GM23338 (cell line): Measurements from ENCODE around the gene PNLIPRP2. TPM values are rescaled to one million over a fixed set of nuclear protein-coding genes. Genes with fewer than 3 reads are reported as not detected.

Experiments
- ATAC-seq: fragments of 200-7000 bp; cut with Tn5 transposase; 3 replicates; pipeline ENCODE4 v1.9.1; 2020
- DNase-seq: peaks from one replicate; pipeline ENCODE4 v3.0.0-alpha.2; 2015; ENCODE audit warnings: low spot score
- H2AFZ ChIP-seq: fragments of 200-600 bp; sonication (generic); 2 replicates; pipeline ENCODE4 v1.8.0; 2016; ENCODE audit warnings: antibody characterized with exemption, mild to moderate bottlenecking, moderate library complexity
- H3F3A ChIP-seq: fragments of 200-600 bp; sonication (generic); replicated peaks from 2 replicates; pipeline ENCODE4 v1.8.0; 2017; ENCODE audit warnings: antibody characterized with exemption, mixed run types, low read depth
- H3K27ac ChIP-seq: fragments of 200-600 bp; sonication (generic); 2 replicates; pipeline ENCODE4 v1.6.1; 2016; ENCODE audit warnings: low read depth
- H3K27me3 ChIP-seq: fragments of 200-600 bp; sonication (generic); 2 replicates; pipeline ENCODE4 v1.8.0; 2016; ENCODE audit warnings: mild to moderate bottlenecking, mixed run types, moderate library complexity; ENCODE audit not compliant: insufficient read depth
- H3K36me3 ChIP-seq: fragments of 200-600 bp; sonication (generic); 2 replicates; pipeline ENCODE4 v1.8.0; 2016; ENCODE audit warnings: mild to moderate bottlenecking; ENCODE audit not compliant: insufficient read depth
- H3K4me1 ChIP-seq: fragments of 200-600 bp; sonication (generic); 2 replicates; pipeline ENCODE4 v1.8.0; 2016; ENCODE audit warnings: mild to moderate bottlenecking, moderate library complexity; ENCODE audit not compliant: insufficient read depth
- H3K4me2 ChIP-seq: fragments of 200-600 bp; sonication (generic); 2 replicates; pipeline ENCODE4 v1.7.1; 2017; ENCODE audit warnings: mixed run types
- H3K4me3 ChIP-seq: fragments of 200-600 bp; sonication (generic); 2 replicates; pipeline ENCODE4 v1.6.1; 2016; ENCODE audit warnings: mixed run types
- H3K79me2 ChIP-seq: fragments of 200-600 bp; sonication (generic); replicated peaks from 2 replicates; pipeline ENCODE4 v1.8.0; 2017; ENCODE audit warnings: mild to moderate bottlenecking; ENCODE audit not compliant: insufficient read depth
- H3K9me2 ChIP-seq: fragments of 200-600 bp; sonication (generic); 2 replicates; pipeline ENCODE4 v1.8.0; 2017; ENCODE audit not compliant: insufficient read depth
- H4K20me1 ChIP-seq: fragments of 200-600 bp; sonication (generic); replicated peaks from 2 replicates; pipeline ENCODE4 v1.8.0; 2017; ENCODE audit warnings: mild to moderate bottlenecking; ENCODE audit not compliant: insufficient read depth
- H3K27ac Mint-ChIP-seq: 2 replicates; pipeline ENCODE4 v1.8.0; 2020; ENCODE audit warnings: inconsistent platforms, mild to moderate bottlenecking, moderate library complexity, mixed read lengths
- H3K27me3 Mint-ChIP-seq: 3 replicates; pipeline ENCODE4 v1.8.0; 2022; ENCODE audit warnings: low read depth, mild to moderate bottlenecking, moderate library complexity, mixed read lengths, inconsistent platforms; ENCODE audit not compliant: insufficient read depth, poor library complexity
- H3K36me3 Mint-ChIP-seq: 3 replicates; pipeline ENCODE4 v1.8.0; 2021; ENCODE audit warnings: low read depth, mild to moderate bottlenecking, inconsistent platforms, moderate library complexity, mixed read lengths
- H3K4me1 Mint-ChIP-seq: 3 replicates; pipeline ENCODE4 v1.8.0; 2020; ENCODE audit warnings: mild to moderate bottlenecking, inconsistent platforms, mixed read lengths
- H3K4me3 Mint-ChIP-seq: 3 replicates; pipeline ENCODE4 v1.8.0; 2021; ENCODE audit warnings: moderate library complexity, mild to moderate bottlenecking, inconsistent platforms, mixed read lengths
- H3K9me3 Mint-ChIP-seq: 3 replicates; pipeline ENCODE4 v1.8.0; 2020; ENCODE audit warnings: moderate library complexity, mild to moderate bottlenecking, inconsistent platforms, mixed read lengths
- EZH2phosphoT487 ChIP-seq: fragments of 200-600 bp; sonication (generic); IDR thresholded peaks from one replicate; pipeline ENCODE4 v1.8.1; 2018; ENCODE audit warnings: antibody characterized with exemption; ENCODE audit not compliant: unreplicated experiment
- NANOG ChIP-seq: IDR thresholded peaks from 2 replicates; pipeline ENCODE4 v1.6.1; 2016; ENCODE audit warnings: antibody characterized with exemption, borderline replicate concordance
- POLR2AphosphoS5 ChIP-seq: IDR thresholded peaks from 2 replicates; pipeline ENCODE4 v1.6.1; 2016; ENCODE audit warnings: antibody characterized with exemption, low read depth
- REST ChIP-seq: IDR thresholded peaks from one replicate; pipeline ENCODE4 v1.6.1; 2018; ENCODE audit warnings: antibody characterized with exemption; ENCODE audit not compliant: unreplicated experiment
- STAT1 ChIP-seq: IDR thresholded peaks from one replicate; pipeline ENCODE4 v1.6.1; 2016; ENCODE audit warnings: antibody characterized with exemption; ENCODE audit not compliant: unreplicated experiment
- ZNF331 ChIP-seq: fragments of 250-450 bp; sonication (Bioruptor Pico); IDR thresholded peaks from 2 replicates; pipeline ENCODE4 v1.5.0; 2020; ENCODE audit warnings: low read depth, mild to moderate bottlenecking, moderate library complexity
- ZNF462 ChIP-seq: fragments of 250-450 bp; sonication (Bioruptor Pico); IDR thresholded peaks from 2 replicates; pipeline ENCODE4 v1.5.0; 2020; ENCODE audit warnings: mild to moderate bottlenecking, moderate library complexity
- polyA plus RNA-seq: library from polyadenylated mRNA; unstranded; fragments of >200 nt; fragmentation: Nextera tagmentation; extraction: Ambion mirVana; gene quantifications from 2 replicates; pipeline ENCODE4 v1.2.1, GENCODE V29; 2016
- total RNA-seq: library from RNA; depleted of rRNA; stranded (reverse); fragments of >200 nt; shearing (Covaris generic); gene quantifications from 2 replicates; pipeline ENCODE4 v1.2.3, GENCODE V29; 2014
- TF ChIP-seq, protein P1 (sequence below), 2 experiments: fragments of 200-600 bp in 1 of 2; sonication (generic) in 1 of 2; conservative IDR thresholded peaks; 2 replicates each; pipeline versions ENCODE4 v1.5.1 to v1.6.1; 2016 to 2017; ENCODE audit warnings: antibody characterized with exemption in 2 of 2, low read depth in 2 of 2, mild to moderate bottlenecking in 2 of 2, moderate library complexity in 1 of 2

Gene PNLIPRP2
- total and polyA plus RNA-seq, 2 experiments from 2014 or later, result 0.24 TPM; not detected in 1

- Mint-ChIP-seq H3K36me3 (no peaks in the 10 kb centered on the region), H3K4me3 (no peak overlapping the region), H3K4me1 (0 out of 3 replicates have a peak, but pooled peaks cover 3% of the 10 kb centered on the region), H3K27me3 (peaks cover 13% of the 10 kb centered on the region), H3K27ac (no peak overlapping the region), H3K9me3 (peaks cover 6% of the 10 kb centered on the region; the same call in 1 of the 3 replicates)
- Histone ChIP-seq H3K27ac (no peak overlapping the region), H3K4me2 (no peak overlapping the region), H3K9me2 (peaks cover 6% of the 10 kb centered on the region; the same call in 1 of the 2 replicates), H2AFZ (no peak overlapping the region), H3K4me1 (no peaks in the 10 kb centered on the region), H3F3A (no peaks in the 10 kb centered on the region), H3K36me3 (no peaks in the 10 kb centered on the region), H3K79me2 (no peaks in the 10 kb centered on the region), H3K4me3 (no peak overlapping the region), H3K27me3 (peaks cover 14% of the 10 kb centered on the region; the same call in 1 of the 2 replicates), H4K20me1 (no peaks in the 10 kb centered on the region)
- ATAC-seq (no peak), DNase-seq (no peak)
- TF ChIP-seq ZNF331 (CRISPR knock-in tag) (no peak), REST (no peak), EZH2phosphoT487 (no peak), NANOG (no peak), POLR2AphosphoS5 (no peak)
- TF ChIP-seq, protein P1, sequence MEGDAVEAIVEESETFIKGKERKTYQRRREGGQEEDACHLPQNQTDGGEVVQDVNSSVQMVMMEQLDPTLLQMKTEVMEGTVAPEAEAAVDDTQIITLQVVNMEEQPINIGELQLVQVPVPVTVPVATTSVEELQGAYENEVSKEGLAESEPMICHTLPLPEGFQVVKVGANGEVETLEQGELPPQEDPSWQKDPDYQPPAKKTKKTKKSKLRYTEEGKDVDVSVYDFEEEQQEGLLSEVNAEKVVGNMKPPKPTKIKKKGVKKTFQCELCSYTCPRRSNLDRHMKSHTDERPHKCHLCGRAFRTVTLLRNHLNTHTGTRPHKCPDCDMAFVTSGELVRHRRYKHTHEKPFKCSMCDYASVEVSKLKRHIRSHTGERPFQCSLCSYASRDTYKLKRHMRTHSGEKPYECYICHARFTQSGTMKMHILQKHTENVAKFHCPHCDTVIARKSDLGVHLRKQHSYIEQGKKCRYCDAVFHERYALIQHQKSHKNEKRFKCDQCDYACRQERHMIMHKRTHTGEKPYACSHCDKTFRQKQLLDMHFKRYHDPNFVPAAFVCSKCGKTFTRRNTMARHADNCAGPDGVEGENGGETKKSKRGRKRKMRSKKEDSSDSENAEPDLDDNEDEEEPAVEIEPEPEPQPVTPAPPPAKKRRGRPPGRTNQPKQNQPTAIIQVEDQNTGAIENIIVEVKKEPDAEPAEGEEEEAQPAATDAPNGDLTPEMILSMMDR (conservative IDR thresholded peaks at IDR 0.05; ENCODE audit: low read depth in 2 of 2), result no peak
These were observed 13.4 kb upstream of the PNLIPRP2 start for GRCh38 chr10:116607336-116607735.

GRCh38 chr10:116608686-116609594, 11.8 kb upstream of the PNLIPRP2 start:
- DNase-seq (peak; percentile 46), ATAC-seq (peak; percentile 66)
- Histone ChIP-seq H2AFZ (peak overlapping the region; percentile 99), H3K4me3 (peak overlapping the region; percentile 82), H3K27ac (no peak overlapping the region), H4K20me1 (no peaks in the 10 kb centered on the region), H3K79me2 (no peaks in the 10 kb centered on the region), H3K4me2 (peak overlapping the region; percentile 97), H3K9me2 (peaks cover 6% of the 10 kb centered on the region; the same call in 1 of the 2 replicates), H3F3A (no peaks in the 10 kb centered on the region), H3K36me3 (no peaks in the 10 kb centered on the region), H3K4me1 (no peaks in the 10 kb centered on the region), H3K27me3 (peaks cover 14% of the 10 kb centered on the region; the same call in 1 of the 2 replicates)
- Mint-ChIP-seq H3K27ac (no peak overlapping the region), H3K4me1 (0 out of 3 replicates have a peak, but pooled peaks cover 3% of the 10 kb centered on the region), H3K36me3 (no peaks in the 10 kb centered on the region), H3K27me3 (peaks cover 13% of the 10 kb centered on the region), H3K4me3 (peak overlapping the region; percentile 82), H3K9me3 (peaks cover 10% of the 10 kb centered on the region)
- TF ChIP-seq ZNF462 (CRISPR knock-in tag) (no peak), STAT1 (no peak)
